Gastrocnemius medialis (tissue), 4 donors: ENCODE measurements around the gene SEMA3D.

Experiments used
- CTCF ChIP-seq, 5 experiments: fragments of 450-650 bp in 3 of 5; fragments of 200-600 bp in 2 of 5; sonication (generic) in 2 of 5; IDR thresholded peaks in 4 of 5; conservative IDR thresholded peaks in 1 of 5; 1 replicate in 4 of 5; 2 replicates in 1 of 5; pipeline ENCODE4 v1.5.1; 2016 to 2019; ENCODE audit warnings: antibody characterized with exemption in 5 of 5, mild to moderate bottlenecking in 3 of 5, moderate library complexity in 3 of 5
- POLR2A ChIP-seq, 2 donors: fragments of 450-650 bp; IDR thresholded peaks; one replicate each; pipeline ENCODE4 v1.6.1; 2017; ENCODE audit warnings: antibody characterized with exemption in 2 of 2, mild to moderate bottlenecking in 2 of 2, moderate library complexity in 2 of 2

GRCh38 chr7:85115006-85115405 lies 71.8 kb downstream of the SEMA3D start:
- TF ChIP-seq CTCF (IDR thresholded peaks at IDR 0.05 in 4 of 5, conservative IDR thresholded peaks at IDR 0.05 in 1 of 5): no peak
- no peak for TF ChIP-seq POLR2A (IDR thresholded peaks at IDR 0.05)
